Lower leg skin (tissue), 4 donors: Measurements from ENCODE around the gene ZRSR2. TPM values are rescaled to one million over a fixed set of nuclear protein-coding genes. Genes with fewer than 3 reads are reported as not detected.

ENCODE experiments used
- DNase-seq, 2 donors: peaks; one replicate each; pipeline ENCODE4 v3.0.0-alpha.2; 2019; ENCODE audit warnings: low spot score in 2 of 2
- H3K4me3 ChIP-seq: fragments of 200-600 bp; sonication (generic); 2 replicates; pipeline ENCODE4 v1.5.1; 2017; ENCODE audit warnings: mild to moderate bottlenecking, low read depth; ENCODE audit not compliant: poor library complexity, severe bottlenecking
- CTCF ChIP-seq, 3 donors: fragments of 450-650 bp; IDR thresholded peaks; one replicate each; pipeline ENCODE4 v1.5.1; 2016; ENCODE audit warnings: antibody characterized with exemption in 3 of 3, mild to moderate bottlenecking in 3 of 3, moderate library complexity in 2 of 3
- POLR2A ChIP-seq, 2 donors: fragments of 450-650 bp; IDR thresholded peaks; one replicate each; pipeline ENCODE4 v1.6.1; 2016 to 2017; ENCODE audit warnings: antibody characterized with exemption in 2 of 2, mild to moderate bottlenecking in 1 of 2, moderate library complexity in 1 of 2
- WGBS, 2 donors: methylation state at CpG; one replicate each; pipeline ENCODE4 v1.1.5; 2018; 5-methylcytosine and 5-hydroxymethylcytosine counted together
- intact Hi-C: fragments of 100-400 bp; cut with DNase I; formaldehyde crosslinking; loops from one replicate; pipeline ENCODE4 v1.15.0; 2023; ENCODE audit warnings: low total_unique reads
- total RNA-seq, 4 donors: library from RNA; depleted of rRNA; stranded (reverse); fragments of >200 nt; gene quantifications; one replicate each; pipeline ENCODE4 v1.1.0, GENCODE V29; 2016

The ZRSR2 gene
- total RNA-seq, 4 donors from 2014 or later, result 1.9 to 11.2 (median 4.6) TPM

- TF ChIP-seq POLR2A (IDR thresholded peaks at IDR 0.05) (no peak), CTCF (IDR thresholded peaks at IDR 0.05) (no peak)
- 0 to 1% methylated on average over 7 to 15 of the region's 15 CpGs for WGBS, 2 donors
- intact Hi-C loops, result loop anchor here (10.0 kb wide), 1 partner anchor 106 kb away; no protein-coding TSS in a partner anchor
- no peak for DNase-seq
- H3K4me3 ChIP-seq, result peak overlapping the region; percentile 50
These were observed 546 bp downstream of the ZRSR2 start for GRCh38 chrX:15790769-15791290.

GRCh38 chrX:15797707-15798106 is 7.4 kb downstream of the ZRSR2 start:
- WGBS, 2 donors, result 90 to 96% methylated on average over 4 of the region's 4 CpGs
- TF ChIP-seq POLR2A (IDR thresholded peaks at IDR 0.05) (no peak), CTCF (IDR thresholded peaks at IDR 0.05) (no peak)
- DNase-seq, result no peak
- intact Hi-C loops, result loop anchor here (10.0 kb wide), 1 partner anchor 113 kb away; no protein-coding TSS in a partner anchor
- H3K4me3 ChIP-seq, result no peak overlapping the region

- TF ChIP-seq POLR2A (IDR thresholded peaks at IDR 0.05), result no peak
- TF ChIP-seq CTCF (IDR thresholded peaks at IDR 0.05), result no peak
- no peak for DNase-seq
- H3K4me3 ChIP-seq, result no peak overlapping the region
- intact Hi-C loops, result no loop called here
These were observed 14.3 kb downstream of the ZRSR2 start for GRCh38 chrX:15804563-15804962.

GRCh38 chrX:15808254-15808653 is 18.0 kb downstream of the ZRSR2 start:
- intact Hi-C loops, result no loop called here
- no peak for TF ChIP-seq CTCF (IDR thresholded peaks at IDR 0.05)
- TF ChIP-seq POLR2A (IDR thresholded peaks at IDR 0.05), result no peak
- H3K4me3 ChIP-seq, result no peak overlapping the region
- no peak for DNase-seq
- WGBS, 2 donors, result 95 to 97% methylated on average over 4 of the region's 4 CpGs

GRCh38 chrX:15812192-15812938 is 22.1 kb downstream of the ZRSR2 start:
- H3K4me3 ChIP-seq, result no peak overlapping the region
- DNase-seq, result no peak
- intact Hi-C loops, result loop anchor here (10.0 kb wide), 1 partner anchor 638 kb away; no protein-coding TSS in a partner anchor
- WGBS, 2 donors, result 91 to 94% methylated on average over 8 of the region's 8 CpGs
- TF ChIP-seq POLR2A (IDR thresholded peaks at IDR 0.05), result no peak
- TF ChIP-seq CTCF (IDR thresholded peaks at IDR 0.05), result no peak
